ENCODE data around the gene SPATC1L. TPM values are rescaled to one million over a fixed set of nuclear protein-coding genes. Genes with fewer than 3 reads are reported as not detected.

SPATC1L gene
- total and polyA plus RNA-seq, 2 donors (not counting 3 experiments of a cell fraction or from before 2014, with no cell fraction given) = 11.5 to 15.3 TPM

- BruUV-seq (replicated peaks) = no TSS peak
- no peak for FAIRE-seq
- no peaks in the 10 kb centered on the region for H3K9me1 ChIP-seq (replicated peaks; ENCODE audit: control insufficient read depth, extremely low read depth, insufficient read depth, low read length)
- H3K9ac ChIP-seq (replicated peaks; ENCODE audit: extremely low read depth, insufficient read depth, low read length) = no peak overlapping the region
- CTCF ChIA-PET = interaction anchor here (0.7 kb wide), 1 partner anchor 16 kb away, joined by 3 read pairs; no protein-coding TSS in a partner anchor
- H3K36me3 ChIP-seq (ENCODE audit: control insufficient read depth in 2 of 2, extremely low read depth in 1 of 2, insufficient read depth in 2 of 2, low read length in 2 of 2) = no peaks in the 10 kb centered on the region
- H3K79me2 ChIP-seq (ENCODE audit: control insufficient read depth, insufficient read depth, low read length) = no peaks in the 10 kb centered on the region
- POLR2A ChIA-PET = no interaction called here
- DNase-seq (ENCODE audit: low read depth, low spot score) = no peak
- H3K4me1 ChIP-seq (ENCODE audit: control insufficient read depth, extremely low read depth, insufficient read depth, low read length) = no peaks in the 10 kb centered on the region
- H3K4me3 ChIP-seq (replicated peaks in 1 of 3; ENCODE audit: insufficient read depth in 1 of 3, low read depth in 1 of 3, low read length in 3 of 3) = no peak overlapping the region
- intact Hi-C loops (cut with micrococcal nuclease) (no loop called here), dilution Hi-C loops (cut with MboI; ENCODE audit: extremely low pct_ligation_motif_present, low sequenced_read_pairs) (no loop called here)
- H3K9me3 ChIP-seq (replicated peaks; ENCODE audit: control insufficient read depth, insufficient read depth, low read length) = no peaks in the 10 kb centered on the region
- no peak overlapping the region for H3K27ac ChIP-seq (ENCODE audit: insufficient read depth, low read depth, low read length)
- H4K20me1 ChIP-seq (replicated peaks; ENCODE audit: control insufficient read depth, extremely low read depth, insufficient read depth, low read length) = no peaks in the 10 kb centered on the region
- no peak for TF ChIP-seq EZH2 (IDR thresholded peaks at IDR 0.05; ENCODE audit: borderline replicate concordance, low read depth, low read length, severe bottlenecking)
- no peak for TF ChIP-seq JUN (IDR thresholded peaks at IDR 0.05; ENCODE audit: borderline replicate concordance, insufficient read depth, insufficient read length, low read depth)
- TF ChIP-seq POLR2AphosphoS5 (IDR thresholded peaks at IDR 0.05; ENCODE audit: insufficient read depth, low read depth, low read length) = no peak
- no peak for TF ChIP-seq MYC (IDR thresholded peaks at IDR 0.05; ENCODE audit: low read depth, low read length)
- TF ChIP-seq GATA2 (IDR thresholded peaks at IDR 0.05; ENCODE audit: insufficient read depth, insufficient read length, low read depth, low read length) = no peak
- no peak for TF ChIP-seq MAX (IDR thresholded peaks at IDR 0.05; ENCODE audit: insufficient read depth, insufficient read length)
- TF ChIP-seq POLR2A (IDR thresholded peaks at IDR 0.05; ENCODE audit: low read depth, low read length) = no peak
- TF ChIP-seq CTCF (IDR thresholded peaks at IDR 0.05; ENCODE audit: extremely low read depth in 1 of 2, insufficient read depth in 1 of 2, low read depth in 1 of 2, low read length in 2 of 2) = no peak
- TF ChIP-seq FOS (IDR thresholded peaks at IDR 0.05; ENCODE audit: borderline replicate concordance, insufficient read depth, low read length) = no peak
- H2AFZ ChIP-seq (ENCODE audit: low read depth, low read length) = no peak overlapping the region
- H3K27me3 ChIP-seq (ENCODE audit: control insufficient read depth in 2 of 2, insufficient read depth in 2 of 2, low read length in 2 of 2) = no peaks in the 10 kb centered on the region
- no peak overlapping the region for H3K4me2 ChIP-seq (ENCODE audit: insufficient read depth, low read length)
Measured at GRCh38 chr21:46126309-46127238, 57.7 kb downstream of the SPATC1L start.
